H1 (cell line): ENCODE measurements around the gene SMU1. TPM values are rescaled to one million over a fixed set of nuclear protein-coding genes. Genes with fewer than 3 reads are reported as not detected.

Experiments used
- CTCF ChIA-PET: fragments of 300-600 bp; sonication (Branson Sonifier 250); formaldehyde crosslinking; loops from one replicate; lab custom pipeline; 2021; ENCODE audit not compliant: partially characterized antibody; lab: Charles Lee
- POLR2A ChIA-PET: fragments of 300-600 bp; sonication (Branson Sonifier 250); formaldehyde crosslinking; loops from one replicate; lab custom pipeline; 2021; ENCODE audit warnings: inconsistent platforms; ENCODE audit not compliant: partially characterized antibody; lab: Charles Lee
- DNase-seq, 2 experiments: peaks; one replicate each; pipeline versions ENCODE4 v3.0.0 to v3.0.0-alpha.2; 2010 to 2022; ENCODE audit warnings: low spot score in 2 of 2, low read depth in 1 of 2, mixed read lengths in 1 of 2
- FAIRE-seq: peaks from 2 replicates; lab custom pipeline; 2011; peaks lifted over from hg19 to GRCh38; lab: Jason Lieb, UNC
- H2AFZ ChIP-seq: 2 replicates; pipeline ENCODE4 v1.8.1; 2012; ENCODE audit warnings: low read length, inconsistent platforms
- H2AK5ac ChIP-seq: 2 replicates; pipeline ENCODE4 v1.6.1; 2013; ENCODE audit warnings: low read depth, low read length
- H2BK120ac ChIP-seq: replicated peaks from 2 replicates; pipeline ENCODE3; 2013; ENCODE audit warnings: low read depth, low read length, inconsistent platforms
- H2BK12ac ChIP-seq: 2 replicates; pipeline ENCODE4 v1.6.1; 2013; ENCODE audit warnings: low read depth, low read length
- H2BK15ac ChIP-seq: 2 replicates; pipeline ENCODE4 v1.6.1; 2013; ENCODE audit warnings: low read length
- H2BK20ac ChIP-seq: 2 replicates; pipeline ENCODE4 v1.6.1; 2013; ENCODE audit warnings: low read length
- H2BK5ac ChIP-seq: 2 replicates; pipeline ENCODE4 v1.6.1; 2013; ENCODE audit warnings: low read depth, low read length
- H3K14ac ChIP-seq: 2 replicates; pipeline ENCODE4 v1.6.1; 2013; ENCODE audit warnings: inconsistent platforms; ENCODE audit not compliant: insufficient read length
- H3K18ac ChIP-seq: 2 replicates; pipeline ENCODE4 v1.6.1; 2013; ENCODE audit warnings: low read length; ENCODE audit errors: extremely low read depth
- H3K23ac ChIP-seq: 2 replicates; pipeline ENCODE4 v1.6.1; 2013; ENCODE audit warnings: inconsistent platforms; ENCODE audit not compliant: insufficient read length
- H3K23me2 ChIP-seq: 2 replicates; pipeline ENCODE4 v1.6.1; 2013; ENCODE audit warnings: low read depth, low read length
- H3K27ac ChIP-seq: 2 replicates; pipeline ENCODE4 v1.6.1; 2011; ENCODE audit warnings: low read depth, low read length, inconsistent platforms
- H3K27me3 ChIP-seq, 4 experiments: replicated peaks in 1 of 4; 1 replicate in 1 of 4; 2 replicates in 3 of 4; pipeline versions ENCODE4 v1.6.1 to v1.8.1; 2011 to 2013; ENCODE audit warnings: low read length in 3 of 4, mild to moderate bottlenecking in 3 of 4, inconsistent platforms in 2 of 4, mixed read lengths in 2 of 4, moderate library complexity in 1 of 4; ENCODE audit not compliant: control insufficient read depth in 3 of 4, insufficient read depth in 3 of 4; ENCODE audit errors: extremely low read depth in 1 of 4
- H3K36me3 ChIP-seq, 4 experiments: 2 replicates each; pipeline versions ENCODE4 v1.6.1 to v1.8.1; 2011 to 2013; ENCODE audit warnings: mild to moderate bottlenecking in 4 of 4, low read length in 3 of 4, moderate library complexity in 2 of 4, control low read depth in 1 of 4, inconsistent platforms in 1 of 4; ENCODE audit not compliant: insufficient read depth in 4 of 4, control insufficient read depth in 2 of 4
- H3K4ac ChIP-seq: replicated peaks from 2 replicates; pipeline ENCODE3; 2013; ENCODE audit warnings: low read length, low read depth, mixed read lengths, inconsistent platforms; ENCODE audit not compliant: insufficient read length
- H3K4me1 ChIP-seq, 4 experiments: replicated peaks in 1 of 4; 1 replicate in 1 of 4; 2 replicates in 3 of 4; pipeline versions ENCODE4 v1.6.1 to v1.8.1; 2011 to 2013; ENCODE audit warnings: low read length in 3 of 4, inconsistent platforms in 2 of 4, mixed read lengths in 1 of 4; ENCODE audit not compliant: insufficient read depth in 4 of 4, control insufficient read depth in 3 of 4
- H3K4me2 ChIP-seq, 2 experiments: 2 replicates each; pipeline versions ENCODE4 v1.6.1 to v1.8.1; 2011 to 2013; ENCODE audit warnings: low read depth in 2 of 2, low read length in 2 of 2, control low read depth in 1 of 2, inconsistent platforms in 1 of 2, mild to moderate bottlenecking in 1 of 2; ENCODE audit not compliant: insufficient read depth in 1 of 2
- H3K4me3 ChIP-seq, 4 experiments: fragments of 200-600, 300-600 bp in 1 of 4; sonication (generic), shearing (Covaris generic), sonication (Bioruptor Twin) in 1 of 4; 2 replicates each; pipeline versions ENCODE4 v1.5.1 to v1.8.1; 2011 to 2016; ENCODE audit warnings: low read length in 4 of 4, low read depth in 3 of 4, control low read depth in 2 of 4, inconsistent platforms in 2 of 4, mild to moderate bottlenecking in 2 of 4, mixed read lengths in 1 of 4, moderate library complexity in 1 of 4; ENCODE audit not compliant: insufficient read depth in 2 of 4; ENCODE audit errors: extremely low read depth in 1 of 4
- H3K56ac ChIP-seq: replicated peaks from 2 replicates; pipeline ENCODE3; 2013; ENCODE audit warnings: low read depth, mild to moderate bottlenecking, mixed read lengths, low read length, inconsistent platforms; ENCODE audit not compliant: insufficient read length
- H3K79me1 ChIP-seq: 2 replicates; pipeline ENCODE4 v1.6.1; 2013; ENCODE audit warnings: low read depth, low read length, control low read depth
- H3K79me2 ChIP-seq, 2 experiments: 2 replicates each; pipeline versions ENCODE4 v1.6.1 to v1.8.1; 2012 to 2013; ENCODE audit warnings: low read length in 2 of 2, mild to moderate bottlenecking in 2 of 2, inconsistent platforms in 1 of 2; ENCODE audit not compliant: insufficient read depth in 2 of 2, control insufficient read depth in 1 of 2
- H3K9ac ChIP-seq, 4 experiments: replicated peaks in 1 of 4; 1 replicate in 1 of 4; 2 replicates in 3 of 4; pipeline versions ENCODE4 v1.6.1 to v1.8.1; 2011 to 2013; ENCODE audit warnings: low read depth in 3 of 4, low read length in 3 of 4, control low read depth in 2 of 4, mild to moderate bottlenecking in 2 of 4, moderate library complexity in 2 of 4, inconsistent platforms in 1 of 4; ENCODE audit errors: extremely low read depth in 1 of 4
- H3K9me3 ChIP-seq, 2 experiments: 2 replicates each; pipeline versions ENCODE4 v1.6.1 to v1.8.1; 2012 to 2013; ENCODE audit warnings: mild to moderate bottlenecking in 2 of 2, moderate library complexity in 2 of 2, control low read depth in 1 of 2, inconsistent platforms in 1 of 2, low read depth in 1 of 2, low read length in 1 of 2, mixed read lengths in 1 of 2; ENCODE audit not compliant: insufficient read depth in 2 of 2
- H4K20me1 ChIP-seq, 2 experiments: replicated peaks in 1 of 2; 2 replicates each; pipeline versions ENCODE3 to v1.8.1; 2011 to 2013; ENCODE audit warnings: inconsistent platforms in 2 of 2, low read length in 2 of 2, mild to moderate bottlenecking in 1 of 2; ENCODE audit not compliant: insufficient read depth in 2 of 2, control insufficient read depth in 1 of 2
- H4K5ac ChIP-seq: 2 replicates; pipeline ENCODE4 v1.6.1; 2013; ENCODE audit warnings: low read length, low read depth, mixed read lengths, inconsistent platforms; ENCODE audit not compliant: insufficient read length
- H4K8ac ChIP-seq: 2 replicates; pipeline ENCODE4 v1.8.0; 2013; ENCODE audit warnings: mild to moderate bottlenecking, moderate library complexity, low read length, inconsistent platforms; ENCODE audit not compliant: insufficient read depth; ENCODE audit errors: extremely low read depth
- H4K91ac ChIP-seq: replicated peaks from 2 replicates; pipeline ENCODE3; 2013; ENCODE audit warnings: low read length, mixed read lengths, inconsistent platforms; ENCODE audit not compliant: insufficient read length
- CHD2 ChIP-seq: IDR thresholded peaks from 2 replicates; pipeline ENCODE4 v1.6.1; 2012; ENCODE audit warnings: low read length, improper control_type of control experiment
- EGR1 ChIP-seq: IDR thresholded peaks from 2 replicates; pipeline ENCODE4 v1.6.1; 2011; ENCODE audit warnings: low read depth, low read length, borderline replicate concordance
- JUN ChIP-seq: IDR thresholded peaks from 2 replicates; pipeline ENCODE4 v1.6.1; 2011; ENCODE audit warnings: low read depth, mild to moderate bottlenecking, improper control_type of control experiment, low read length
- MAFK ChIP-seq: IDR thresholded peaks from 2 replicates; pipeline ENCODE4 v1.6.1; 2012; ENCODE audit warnings: low read depth, mild to moderate bottlenecking, improper control_type of control experiment, low read length
- POLR2A ChIP-seq, 2 experiments: IDR thresholded peaks; 1 replicate in 1 of 2; 2 replicates in 1 of 2; pipeline ENCODE4 v1.6.1; 2011; ENCODE audit warnings: low read depth in 2 of 2, low read length in 2 of 2, mild to moderate bottlenecking in 2 of 2; ENCODE audit errors: control extremely low read depth in 1 of 2
- RAD21 ChIP-seq, 2 experiments: IDR thresholded peaks in 1 of 2; conservative IDR thresholded peaks in 1 of 2; 2 replicates each; pipeline ENCODE4 v1.6.1; 2011; ENCODE audit warnings: low read depth in 2 of 2, low read length in 2 of 2, improper control_type of control experiment in 1 of 2, inconsistent platforms in 1 of 2, mild to moderate bottlenecking in 1 of 2, moderate library complexity in 1 of 2
- SAP30 ChIP-seq: fragments of 300-600 bp; sonication (generic); IDR thresholded peaks from 2 replicates; pipeline ENCODE4 v1.7.1; 2012; ENCODE audit warnings: low read length, moderate library complexity, mild to moderate bottlenecking, inconsistent platforms; ENCODE audit not compliant: insufficient read depth, insufficient replicate concordance
- SRF ChIP-seq: IDR thresholded peaks from 2 replicates; pipeline ENCODE4 v1.6.1; 2011; ENCODE audit warnings: mild to moderate bottlenecking, low read depth, low read length, moderate library complexity
- WGBS, 2 experiments: shearing (Covaris generic) in 1 of 2; methylation state at CpG; one replicate each; pipeline versions ENCODE4 v1.1.6 to v1.1.7; 2013 to 2015; ENCODE audit warnings: low lambda C conversion rate in 2 of 2, mixed read lengths in 2 of 2, inconsistent platforms in 1 of 2, low coverage in 1 of 2, missing lambda C conversion rate in 1 of 2; ENCODE audit not compliant: insufficient replicate concordance in 2 of 2, insufficient coverage in 1 of 2, insufficient read length in 1 of 2; ENCODE audit errors: extremely low coverage in 1 of 2, missing lambda C conversion rate in 1 of 2; 5-methylcytosine and 5-hydroxymethylcytosine counted together
- polyA plus RNA-seq, 7 experiments: library from polyadenylated mRNA; depleted of rRNA in 3 of 7; stranded (reverse) in 5 of 7; unstranded in 2 of 7; fragments of >200 nt in 5 of 7; fragments of 200-250 nt in 2 of 7; gene quantifications; 1 replicate in 5 of 7; 2 replicates in 1 of 7; 4 replicates in 1 of 7; pipeline versions ENCODE4 v1.2.1 to v1.2.3, GENCODE V29; 2011 to 2013; ENCODE audit warnings: missing spikeins in 2 of 7, mixed read lengths in 2 of 7
- total RNA-seq: library from RNA; stranded (reverse); fragmentation: NEBNext Ultra II Directional; extraction: Animal tissue kit (Norgen Biotek cat#: 25700); gene quantifications from 2 replicates; pipeline ENCODE4 v1.2.1, GENCODE V29; 2021

Gene SMU1
- total and polyA plus RNA-seq, 2 of the 8 experiments (the other 6 are each of a cell fraction or from before 2014, with no cell fraction given), result 8.4 to 26.0 TPM

DNA sequence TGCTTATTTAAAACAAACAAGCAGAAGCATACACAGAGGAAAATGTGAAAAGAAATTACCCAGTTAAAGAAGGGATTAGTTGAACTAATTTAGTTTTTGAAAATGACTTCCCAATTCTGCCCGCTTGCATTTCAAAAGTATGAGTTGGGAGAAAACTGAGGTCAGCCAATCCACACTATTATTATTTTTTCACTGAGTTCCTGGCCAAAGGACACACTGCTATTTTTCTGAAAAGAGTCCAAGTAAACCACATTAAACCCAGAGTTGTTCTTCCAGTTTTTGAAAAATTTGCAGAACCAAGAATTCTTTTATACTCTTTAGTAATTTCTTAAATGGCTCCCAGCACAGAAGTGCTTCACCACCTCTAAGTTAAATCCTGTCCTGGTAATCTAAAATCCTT, 7.5 kb downstream of the SMU1 start:
- Histone ChIP-seq H2BK12ac (no peak overlapping the region), H2AK5ac (no peak overlapping the region), H4K5ac (no peak overlapping the region), H3K18ac (no peak overlapping the region), H3K4me3 (no peak overlapping the region), H3K4me2 (no peak overlapping the region), H2BK5ac (no peak overlapping the region), H3K23ac (no peak overlapping the region), H4K20me1 (peaks cover 0 to 4% of the 10 kb centered on the region in 2 experiments), H3K79me1 (no peaks in the 10 kb centered on the region; the same call in 1 of the 2 replicates), H3K4me1 (no peaks in the 10 kb centered on the region), H2AFZ (no peak overlapping the region), H2BK15ac (no peak overlapping the region), H3K14ac (no peak overlapping the region), H3K27ac (no peak overlapping the region), H3K4ac (no peak overlapping the region), H3K9me3 (no peaks in the 10 kb centered on the region), H3K23me2 (0 out of 2 replicates have a peak, but pooled peaks cover 2% of the 10 kb centered on the region), H3K9ac (no peak overlapping the region), H3K36me3 (peaks cover 7 to 65% (median 30%) of the 10 kb centered on the region in 4 experiments; a peak in 7 of 8 replicates)
- ChIA-PET CTCF (interaction anchor here (1.1 to 1.2 kb wide), 2 partner anchors 21 to 171 kb away, joined by 3 read pairs; no protein-coding TSS in a partner anchor), POLR2A (no interaction called here)
- WGBS, 2 experiments, result 90% methylated on average over 1 of the region's 1 CpG; no CpG with 5 or more reads in 1 of the 2 experiments
- TF ChIP-seq POLR2A (IDR thresholded peaks at IDR 0.05; ENCODE audit: control extremely low read depth in 1 of 2, low read depth in 2 of 2, low read length in 2 of 2), result no peak
- no peak for TF ChIP-seq JUN
- no peak for TF ChIP-seq MAFK
- TF ChIP-seq SRF, result no peak
- TF ChIP-seq SAP30, result no peak
- no peak for TF ChIP-seq EGR1
- TF ChIP-seq CHD2, result no peak
- TF ChIP-seq RAD21 (IDR thresholded peaks at IDR 0.05 in 1 of 2, conservative IDR thresholded peaks at IDR 0.05 in 1 of 2; ENCODE audit: low read depth in 2 of 2, low read length in 2 of 2), result no peak
- TF ChIP-seq, all 59 proteins: peak for 0
- Histone ChIP-seq H4K91ac (no peak overlapping the region), H2BK120ac (no peak overlapping the region), H2BK20ac (no peak overlapping the region), H3K79me2 (peaks cover 0 to 14% of the 10 kb centered on the region in 2 experiments; a peak in 2 of 4 replicates), H3K56ac (no peak overlapping the region), H3K27me3 (no peaks in the 10 kb centered on the region), H4K8ac (no peak overlapping the region)
- FAIRE-seq, result no peak
- no peak for DNase-seq
